Tibial artery (tissue), 4 donors: Measurements from ENCODE around the gene PDXK.

Experiments used
- DNase-seq, 2 donors: peaks; one replicate each; pipeline ENCODE4 v3.0.0-alpha.2; 2019
- H3K27ac ChIP-seq, 2 donors: fragments of 200-600 bp; sonication (generic) in 1 of 2; 1 replicate in 1 of 2; 2 replicates in 1 of 2; pipeline ENCODE4 v1.5.1; 2018 to 2019; ENCODE audit warnings: mild to moderate bottlenecking in 1 of 2
- H3K27me3 ChIP-seq, 2 donors: fragments of 200-600 bp; sonication (generic) in 1 of 2; one replicate each; pipeline versions ENCODE4 v1.5.1 to v1.6.0; 2016 to 2019
- H3K36me3 ChIP-seq, 3 donors: fragments of 200-600 bp; sonication (generic) in 2 of 3; one replicate each; pipeline ENCODE4 v1.5.1; 2016 to 2019; ENCODE audit warnings: mild to moderate bottlenecking in 2 of 3
- H3K4me1 ChIP-seq, 4 donors: fragments of 200-600 bp; sonication (generic) in 2 of 4; 1 replicate in 3 of 4; 2 replicates in 1 of 4; pipeline ENCODE4 v1.5.1; 2016 to 2019
- H3K4me3 ChIP-seq, 2 donors: fragments of 200-600 bp; sonication (generic) in 1 of 2; 1 replicate in 1 of 2; 2 replicates in 1 of 2; pipeline ENCODE4 v1.5.1; 2018 to 2019; ENCODE audit warnings: mild to moderate bottlenecking in 2 of 2
- H3K9me3 ChIP-seq, 3 donors: fragments of 200-600 bp; sonication (generic) in 1 of 3; one replicate each; pipeline ENCODE4 v1.5.1; 2016 to 2019
- CTCF ChIP-seq, 2 experiments: fragments of 200-600 bp in 1 of 2; fragments of 450-650 bp in 1 of 2; IDR thresholded peaks; one replicate each; pipeline ENCODE4 v1.5.1; 2017 to 2019; ENCODE audit warnings: antibody characterized with exemption in 2 of 2, mild to moderate bottlenecking in 1 of 2, moderate library complexity in 1 of 2
- intact Hi-C: fragments of 100-400 bp; cut with DNase I; formaldehyde crosslinking; loops from one replicate; pipeline ENCODE4 v1.15.0; 2023; ENCODE audit warnings: low total_unique reads

PDXK gene

GRCh38 chr21:43808832-43809251, 89.9 kb downstream of the PDXK start:
- Histone ChIP-seq H3K27me3 (peaks cover 0 to 5% of the 10 kb centered on the region in 2 donors), H3K9me3 (no peaks in the 10 kb centered on the region), H3K36me3 (peaks cover 0 to 28% (median 16%) of the 10 kb centered on the region in 3 donors), H3K4me3 (no peak overlapping the region), H3K4me1 (peaks cover 0 to 26% (median 13%) of the 10 kb centered on the region in 4 donors), H3K27ac (no peak overlapping the region)
- no peak for DNase-seq
- intact Hi-C loops = no loop called here
- no peak for TF ChIP-seq CTCF (IDR thresholded peaks at IDR 0.05)

GRCh38 chr21:43809346-43809799, 90.4 kb downstream of the PDXK start:
- Histone ChIP-seq H3K27ac (no peak overlapping the region), H3K36me3 (peaks cover 0 to 23% (median 11%) of the 10 kb centered on the region in 3 donors), H3K27me3 (peaks cover 0 to 7% of the 10 kb centered on the region in 2 donors), H3K4me1 (peaks cover 0 to 26% (median 13%) of the 10 kb centered on the region in 4 donors), H3K4me3 (no peak overlapping the region), H3K9me3 (no peaks in the 10 kb centered on the region)
- TF ChIP-seq CTCF (IDR thresholded peaks at IDR 0.05) = no peak
- intact Hi-C loops = no loop called here
- DNase-seq = no peak

GRCh38 chr21:43809853-43810504, 91.0 kb downstream of the PDXK start:
- no peak for TF ChIP-seq CTCF (IDR thresholded peaks at IDR 0.05)
- Histone ChIP-seq H3K9me3 (no peaks in the 10 kb centered on the region), H3K27me3 (peaks cover 0 to 10% of the 10 kb centered on the region in 2 donors), H3K27ac (no peak overlapping the region), H3K4me1 (peaks cover 0 to 26% (median 13%) of the 10 kb centered on the region in 4 donors), H3K4me3 (no peak overlapping the region), H3K36me3 (peaks cover 0 to 17% (median 9%) of the 10 kb centered on the region in 3 donors)
- intact Hi-C loops = loop anchor here (2.0 to 10.0 kb wide), 2 partner anchors 167 to 515 kb away; no protein-coding TSS in a partner anchor
- no peak for DNase-seq

- intact Hi-C loops = loop anchor here (2.0 to 10.0 kb wide), 2 partner anchors 166 to 514 kb away; no protein-coding TSS in a partner anchor
- no peak overlapping the region for H3K27ac ChIP-seq
Observed at GRCh38 chr21:43810505-43811261, 91.8 kb downstream of the PDXK start.

More at GRCh38 chr21:43810505-43811261, 91.8 kb downstream of the PDXK start:
- DNase-seq = peak; percentile 78 to 84
- H3K27me3 ChIP-seq = peaks cover 0 to 10% of the 10 kb centered on the region in 2 donors
- TF ChIP-seq CTCF (IDR thresholded peaks at IDR 0.05) = peak; percentile 85 to 91
- H3K9me3 ChIP-seq = no peaks in the 10 kb centered on the region
- H3K36me3 ChIP-seq = peaks cover 0 to 12% (median 9%) of the 10 kb centered on the region in 3 donors
- H3K4me1 ChIP-seq = peaks cover 0 to 26% (median 13%) of the 10 kb centered on the region in 4 donors
- H3K4me3 ChIP-seq = no peak overlapping the region
